Body of pancreas (tissue), 4 donors: ENCODE measurements around the gene PTGDS. TPM values are rescaled to one million over a fixed set of nuclear protein-coding genes. Genes with fewer than 3 reads are reported as not detected.

Experiments
- ATAC-seq: fragments of 150-250 bp; one replicate; pipeline ENCODE4 v1.9.1; 2016
- DNase-seq, 4 donors: peaks; one replicate each; pipeline ENCODE4 v3.0.0-alpha.2; 2019
- H3K27ac ChIP-seq, 4 donors: fragments of 200-600 bp; sonication (generic); 1 replicate in 3 of 4; 2 replicates in 1 of 4; pipeline versions ENCODE4 v1.5.1 to v1.6.1; 2016 to 2019; ENCODE audit warnings: mild to moderate bottlenecking in 1 of 4, mixed read lengths in 1 of 4, moderate library complexity in 1 of 4
- H3K27me3 ChIP-seq, 2 donors: fragments of 200-600 bp; sonication (generic); one replicate each; pipeline ENCODE4 v1.6.0; 2016; ENCODE audit warnings: mild to moderate bottlenecking in 1 of 2
- H3K36me3 ChIP-seq, 2 donors: fragments of 200-600 bp; sonication (generic); replicated peaks in 1 of 2; 2 replicates each; pipeline ENCODE4 v1.5.1; 2016; ENCODE audit warnings: low read depth in 2 of 2; ENCODE audit not compliant: insufficient read depth in 1 of 2
- H3K4me1 ChIP-seq: fragments of 200-600 bp; sonication (generic); one replicate; pipeline ENCODE4 v1.6.0; 2016
- H3K4me3 ChIP-seq, 2 donors: fragments of 200-600 bp; sonication (generic); 1 replicate in 1 of 2; 2 replicates in 1 of 2; pipeline ENCODE4 v1.5.1; 2016 to 2019
- H3K9me3 ChIP-seq, 3 donors: fragments of 200-600 bp; sonication (generic); 1 replicate in 2 of 3; 2 replicates in 1 of 3; pipeline ENCODE4 v1.5.1; 2016
- POLR2A ChIP-seq, 3 donors: fragments of 450-650 bp; IDR thresholded peaks; one replicate each; pipeline ENCODE4 v1.6.1; 2016; ENCODE audit warnings: antibody characterized with exemption in 3 of 3, mild to moderate bottlenecking in 2 of 3
- WGBS, 2 donors: methylation state at CpG; one replicate each; pipeline ENCODE4 v1.1.5; 2017; 5-methylcytosine and 5-hydroxymethylcytosine counted together
- intact Hi-C: fragments of 100-400 bp; cut with DNase I; formaldehyde crosslinking; loops from one replicate; pipeline ENCODE4 v1.15.1; 2023
- total RNA-seq, 2 donors: library from RNA; depleted of rRNA; stranded (reverse); fragments of >200 nt; gene quantifications; one replicate each; pipeline ENCODE4 v1.1.0, GENCODE V29; 2016
- TF ChIP-seq, protein P1 (sequence below), 7 experiments: fragments of 450-650 bp in 4 of 7; fragments of 200-600 bp in 3 of 7; sonication (generic) in 3 of 7; IDR thresholded peaks; one replicate each; pipeline ENCODE4 v1.5.1; 2016 to 2019; ENCODE audit warnings: antibody characterized with exemption in 7 of 7

PTGDS gene
- total RNA-seq, 2 donors from 2014 or later = 17.8 to 48.0 TPM

DNA sequence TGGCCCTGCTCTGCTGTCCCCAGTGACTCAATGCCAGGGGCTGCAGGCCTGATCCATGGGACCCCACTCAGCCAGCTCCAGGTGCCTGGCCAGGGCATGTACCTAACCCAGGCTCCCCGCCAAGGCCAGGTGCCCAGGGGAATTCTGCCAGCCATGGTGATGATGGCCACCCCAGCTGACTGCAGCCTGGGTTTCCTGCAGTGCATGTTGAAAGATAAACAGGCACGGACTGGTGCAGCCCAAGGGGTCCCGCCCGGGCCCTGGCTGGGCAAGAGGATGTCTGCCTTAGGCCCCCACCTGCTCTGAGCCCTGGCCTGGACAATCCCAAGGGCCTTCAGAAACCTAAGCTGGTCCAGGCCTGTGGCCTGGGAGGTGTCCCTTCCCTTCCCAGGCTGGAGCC, 49.5 kb downstream of the PTGDS start:
- no peak for TF ChIP-seq POLR2A (IDR thresholded peaks at IDR 0.05)
- TF ChIP-seq, protein P1, sequence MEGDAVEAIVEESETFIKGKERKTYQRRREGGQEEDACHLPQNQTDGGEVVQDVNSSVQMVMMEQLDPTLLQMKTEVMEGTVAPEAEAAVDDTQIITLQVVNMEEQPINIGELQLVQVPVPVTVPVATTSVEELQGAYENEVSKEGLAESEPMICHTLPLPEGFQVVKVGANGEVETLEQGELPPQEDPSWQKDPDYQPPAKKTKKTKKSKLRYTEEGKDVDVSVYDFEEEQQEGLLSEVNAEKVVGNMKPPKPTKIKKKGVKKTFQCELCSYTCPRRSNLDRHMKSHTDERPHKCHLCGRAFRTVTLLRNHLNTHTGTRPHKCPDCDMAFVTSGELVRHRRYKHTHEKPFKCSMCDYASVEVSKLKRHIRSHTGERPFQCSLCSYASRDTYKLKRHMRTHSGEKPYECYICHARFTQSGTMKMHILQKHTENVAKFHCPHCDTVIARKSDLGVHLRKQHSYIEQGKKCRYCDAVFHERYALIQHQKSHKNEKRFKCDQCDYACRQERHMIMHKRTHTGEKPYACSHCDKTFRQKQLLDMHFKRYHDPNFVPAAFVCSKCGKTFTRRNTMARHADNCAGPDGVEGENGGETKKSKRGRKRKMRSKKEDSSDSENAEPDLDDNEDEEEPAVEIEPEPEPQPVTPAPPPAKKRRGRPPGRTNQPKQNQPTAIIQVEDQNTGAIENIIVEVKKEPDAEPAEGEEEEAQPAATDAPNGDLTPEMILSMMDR (IDR thresholded peaks at IDR 0.05) = no peak
- DNase-seq (peak; percentile 74 to 89 (median 84)), ATAC-seq (peak; percentile 12)
- Histone ChIP-seq H3K4me1 (peaks cover 41% of the 10 kb centered on the region), H3K27ac (peak overlapping the region; percentile 20 to 68 (median 48)), H3K36me3 (no peaks in the 10 kb centered on the region), H3K27me3 (no peaks in the 10 kb centered on the region), H3K9me3 (no peaks in the 10 kb centered on the region), H3K4me3 (no peak overlapping the region)
- intact Hi-C loops = no loop called here
- WGBS, 2 donors = 19% methylated on average over 4 of the region's 4 CpGs; no CpG with 5 or more reads in 1 of the 2 donors

DNA sequence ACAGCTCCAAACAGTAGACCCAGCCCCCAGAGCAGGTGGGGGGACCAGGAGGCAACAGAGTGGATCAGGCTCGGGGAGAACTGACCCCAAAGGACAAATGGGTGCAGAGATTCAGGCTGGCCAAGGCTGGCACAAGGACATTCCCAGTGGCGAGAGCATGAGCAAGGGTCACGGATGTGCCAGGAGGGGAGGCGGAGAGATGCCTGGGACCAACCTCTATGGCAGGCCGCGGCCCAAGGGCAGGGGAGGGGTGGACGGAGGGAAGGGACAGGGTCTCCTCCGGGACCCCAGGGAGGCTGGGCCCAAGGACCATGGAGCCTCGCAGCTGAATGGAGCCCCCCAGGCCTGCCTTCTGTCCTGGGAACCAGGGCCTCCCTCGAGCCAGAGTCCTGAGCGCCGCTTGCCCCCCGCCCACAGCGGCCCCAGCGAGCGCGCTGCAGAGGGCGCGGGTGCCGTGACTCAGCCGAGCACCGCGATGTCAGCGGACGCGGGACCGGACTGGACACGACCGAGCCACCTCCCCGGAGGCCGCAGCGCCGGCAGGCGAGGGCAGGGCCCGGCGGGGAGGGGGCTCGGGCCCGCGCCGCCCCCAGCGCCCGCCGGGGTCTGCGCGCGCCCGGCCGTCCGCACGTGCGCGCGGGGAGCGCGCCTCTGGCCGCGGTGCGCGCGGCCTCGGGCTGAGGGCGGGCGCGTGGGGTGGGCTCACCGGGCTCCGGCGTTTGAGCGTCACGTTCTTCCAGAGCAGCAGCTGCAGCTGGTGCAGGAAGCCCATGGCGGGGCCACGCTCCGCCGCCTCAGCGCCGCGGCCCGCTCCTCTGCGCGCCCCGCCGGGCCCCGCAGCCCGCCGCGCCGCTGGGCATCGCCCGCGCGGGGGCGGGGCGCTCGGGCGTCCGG, 50.3 kb downstream of the PTGDS start, which contains the start of gene ABCA2:
TSS of gene ABCA2 (minus strand) at position 869 of the 894 bp plus-strand sequence. CDS start at position 772, 97 bp downstream.
- peak; percentile 8 for ATAC-seq
- intact Hi-C loops = no loop called here

DNA sequence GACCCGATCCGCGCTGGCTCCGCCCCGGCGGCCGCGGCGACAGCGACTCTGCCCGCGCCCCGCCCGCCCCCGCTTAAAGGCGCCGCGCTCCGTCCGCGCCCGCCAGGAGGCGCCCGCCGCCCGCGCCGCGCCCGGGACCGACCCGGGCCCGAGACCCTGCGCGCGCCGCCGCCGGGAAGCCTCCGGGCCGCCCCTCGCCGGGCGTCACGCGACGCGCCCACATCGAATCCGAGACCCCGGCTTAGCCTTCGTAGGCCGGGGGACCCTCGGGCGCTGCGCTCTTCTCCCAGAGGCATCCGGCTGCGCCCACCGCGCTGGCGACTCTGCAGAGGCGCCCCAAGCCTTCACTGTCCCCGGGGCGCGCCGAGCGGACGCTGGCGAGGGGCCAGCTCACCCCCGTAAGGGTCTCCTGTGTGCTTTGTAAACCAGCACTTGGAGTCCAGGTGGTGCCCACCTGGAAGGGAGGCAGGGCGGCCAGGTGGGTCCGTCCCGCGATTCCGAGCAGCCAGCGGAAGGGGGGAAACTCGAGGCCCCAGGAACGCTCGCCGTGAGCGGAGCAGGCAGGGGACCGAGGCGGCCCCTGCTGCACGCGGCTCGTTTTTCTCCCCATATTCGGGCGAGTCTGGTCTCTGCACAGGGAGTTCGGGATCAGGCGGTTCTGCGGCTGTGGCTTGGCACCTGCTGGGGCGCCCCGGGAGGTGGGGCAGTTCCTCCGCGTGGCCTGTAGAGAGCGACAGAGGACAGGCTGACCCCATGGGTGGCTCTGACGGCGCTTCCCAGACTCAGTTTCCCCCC, 51.2 kb downstream of the PTGDS start:
- intact Hi-C loops = no loop called here
- H3K27me3 ChIP-seq = no peaks in the 10 kb centered on the region
- TF ChIP-seq POLR2A (IDR thresholded peaks at IDR 0.05) = no peak
- TF ChIP-seq, protein P1 (IDR thresholded peaks at IDR 0.05) = peak in 5 of 7 experiments; percentile 9 to 87 (median 34)
- no peaks in the 10 kb centered on the region for H3K36me3 ChIP-seq
- peaks cover 41% of the 10 kb centered on the region for H3K4me1 ChIP-seq
- peak overlapping the region in 3 of 4 donors; percentile 51 to 70 (median 59) for H3K27ac ChIP-seq
- peak; percentile 77 for ATAC-seq
- 0 to 1% methylated on average over 4 to 61 of the region's 98 CpGs for WGBS, 2 donors
- DNase-seq = peak; percentile 72 to 83 (median 76)
- peak overlapping the region; percentile 51 to 62 for H3K4me3 ChIP-seq
- H3K9me3 ChIP-seq = no peaks in the 10 kb centered on the region

More for the DNA sequence above, 50.3 kb downstream of the PTGDS start, which contains the start of gene ABCA2:
- peak in 2 of 4 donors; percentile 39 to 47 for DNase-seq
- TF ChIP-seq POLR2A (IDR thresholded peaks at IDR 0.05) = no peak
- TF ChIP-seq, protein P1 (IDR thresholded peaks at IDR 0.05) = no peak
- no peaks in the 10 kb centered on the region for H3K36me3 ChIP-seq
- H3K4me1 ChIP-seq = peaks cover 41% of the 10 kb centered on the region
- no peaks in the 10 kb centered on the region for H3K9me3 ChIP-seq
- peak within 1 kb of the TSS; percentile 39 to 70 (median 55) for H3K27ac ChIP-seq
- 4 to 21% methylated on average over 4 to 69 of the region's 95 CpGs for WGBS, 2 donors
- H3K4me3 ChIP-seq = peak within 1 kb of the TSS; percentile 51 to 62
- no peaks in the 10 kb centered on the region for H3K27me3 ChIP-seq

DNA sequence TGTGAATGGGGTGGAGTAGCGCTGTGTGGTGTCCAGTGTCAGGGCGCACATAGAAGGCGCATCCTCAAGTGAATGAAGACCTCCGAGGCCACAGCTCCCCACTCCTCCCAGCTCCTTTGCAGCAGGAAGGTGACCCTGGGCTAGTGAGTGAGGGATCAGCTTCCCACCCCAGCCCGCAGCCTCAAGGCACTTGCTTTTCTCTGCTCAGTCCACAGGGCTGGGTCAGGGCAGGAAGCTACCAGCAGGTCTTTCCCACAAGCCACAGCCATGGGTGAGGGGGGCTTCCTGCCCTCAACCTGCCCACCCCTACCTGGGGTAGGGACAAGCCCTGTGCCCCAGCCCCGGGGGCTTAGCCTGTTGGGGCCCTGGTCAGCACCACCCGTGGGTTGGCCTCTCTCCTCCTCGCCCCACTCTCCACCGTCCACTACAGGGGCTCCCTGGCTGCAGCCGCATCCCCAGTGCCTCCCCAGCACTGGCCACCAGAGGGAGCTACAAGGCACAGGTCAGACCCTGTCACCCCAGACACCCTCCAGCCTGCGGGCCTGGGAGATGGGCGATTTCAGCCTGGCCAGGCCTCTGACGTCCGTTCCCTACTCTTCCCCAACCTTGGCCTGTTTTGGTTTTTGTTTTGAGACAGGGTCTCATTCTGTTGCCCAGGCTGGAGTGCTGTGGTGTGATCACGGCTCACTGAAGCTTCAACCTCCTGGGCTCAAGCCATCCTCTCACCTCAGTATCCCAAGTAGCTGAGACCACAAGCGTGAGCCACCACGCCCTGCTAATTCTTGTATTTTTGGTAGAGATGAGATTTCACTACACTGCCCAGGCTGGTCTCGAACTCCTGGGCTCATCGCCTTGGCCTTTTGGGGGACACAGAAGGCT, 52.0 kb downstream of the PTGDS start:
- ATAC-seq = peak; percentile 57
- intact Hi-C loops = no loop called here
- DNase-seq = peak; percentile 76 to 82 (median 78)
- Histone ChIP-seq H3K4me3 (no peak overlapping the region), H3K27me3 (no peaks in the 10 kb centered on the region), H3K4me1 (peaks cover 41% of the 10 kb centered on the region), H3K27ac (peak overlapping the region in 3 of 4 donors; percentile 51 to 70 (median 59)), H3K36me3 (no peaks in the 10 kb centered on the region), H3K9me3 (no peaks in the 10 kb centered on the region)
- TF ChIP-seq POLR2A (IDR thresholded peaks at IDR 0.05) = no peak
- TF ChIP-seq, protein P1 (IDR thresholded peaks at IDR 0.05) = peak; percentile 71 to 93 (median 84)
- WGBS, 2 donors = 20 to 25% methylated on average over 15 to 17 of the region's 19 CpGs
